HEK293 (cell line): ENCODE data around the gene HSF2.

Experiments used
- CTCF ChIP-seq: fragments of 450-650 bp; formaldehyde crosslinking; IDR thresholded peaks from 2 replicates; pipeline ENCODE4 v1.5.1; 2016; ENCODE audit warnings: missing biosample characterization, missing genetic modification characterization
- ZNF140 ChIP-seq: fragments of 450-650 bp; formaldehyde crosslinking; IDR thresholded peaks from 2 replicates; pipeline ENCODE4 v1.5.1; 2016; ENCODE audit warnings: missing biosample characterization, missing genetic modification characterization

- no peak for TF ChIP-seq CTCF (tag by site-specific recombination)
- TF ChIP-seq ZNF140 (tag by site-specific recombination), result no peak
These were observed 6.7 kb upstream of the HSF2 start for GRCh38 chr6:122392564-122393350.
